ENCODE data around the gene SLITRK5. TPM values are rescaled to one million over a fixed set of nuclear protein-coding genes. Genes with fewer than 3 reads are reported as not detected.

Gene SLITRK5
- total and polyA plus RNA-seq, 4 donors, result under 0.01 TPM; not detected in 1

GRCh38 chr13:87680298-87680697 is 9.1 kb downstream of the SLITRK5 start:
- TF ChIP-seq NR2F2 (IDR thresholded peaks at IDR 0.05), result no peak
- Histone ChIP-seq H3K9ac (ENCODE audit: low read depth in 1 of 2, low read length in 2 of 2) (no peak overlapping the region), H3K27me3 (ENCODE audit: control insufficient read depth in 4 of 4, insufficient read depth in 4 of 4, low read length in 3 of 4) (peaks cover 0 to 26% (median 7%) of the 10 kb centered on the region in 4 donors), H3K4me1 (ENCODE audit: control insufficient read depth in 4 of 4, insufficient read depth in 4 of 4, low read length in 3 of 4) (peaks cover 4 to 17% (median 12%) of the 10 kb centered on the region in 4 donors), H3K27ac (ENCODE audit: low read depth in 1 of 2, low read length in 2 of 2) (no peak overlapping the region), H3K9me3 (ENCODE audit: control insufficient read depth in 4 of 4, low read length in 3 of 4) (peaks cover 0 to 15% (median 0%) of the 10 kb centered on the region in 4 donors), H3K4me3 (ENCODE audit: low read depth in 1 of 3, low read length in 3 of 3) (no peak overlapping the region), H3K36me3 (ENCODE audit: control insufficient read depth in 4 of 4, insufficient read depth in 3 of 4, low read depth in 1 of 4, low read length in 3 of 4) (no peaks in the 10 kb centered on the region)
- no peak for DNase-seq (ENCODE audit: low spot score)
- WGBS, result 27% methylated on average over 1 of the region's 1 CpG

- no peak for DNase-seq (ENCODE audit: low spot score)
- Histone ChIP-seq H3K4me1 (ENCODE audit: control insufficient read depth in 4 of 4, insufficient read depth in 4 of 4, low read length in 3 of 4) (no peaks in the 10 kb centered on the region), H3K4me3 (ENCODE audit: low read depth in 1 of 3, low read length in 3 of 3) (no peak overlapping the region), H3K27ac (ENCODE audit: low read depth in 1 of 2, low read length in 2 of 2) (no peak overlapping the region), H3K36me3 (ENCODE audit: control insufficient read depth in 4 of 4, insufficient read depth in 3 of 4, low read depth in 1 of 4, low read length in 3 of 4) (no peaks in the 10 kb centered on the region), H3K27me3 (ENCODE audit: control insufficient read depth in 4 of 4, insufficient read depth in 4 of 4, low read length in 3 of 4) (no peaks in the 10 kb centered on the region), H3K9me3 (ENCODE audit: control insufficient read depth in 4 of 4, low read length in 3 of 4) (no peaks in the 10 kb centered on the region), H3K9ac (ENCODE audit: low read depth in 1 of 2, low read length in 2 of 2) (no peak overlapping the region)
- WGBS, result 59% methylated on average over 2 of the region's 2 CpGs
- TF ChIP-seq TAF1 (conservative IDR thresholded peaks at IDR 0.05), result no peak
- no peak for TF ChIP-seq RXRA (IDR thresholded peaks at IDR 0.05)
- TF ChIP-seq HNF4A (conservative IDR thresholded peaks at IDR 0.05), result no peak
- no peak for TF ChIP-seq MAX (IDR thresholded peaks at IDR 0.05)
- no peak for TF ChIP-seq SP1 (IDR thresholded peaks at IDR 0.05)
- TF ChIP-seq EGR1 (IDR thresholded peaks at IDR 0.05; ENCODE audit: low read depth in 2 of 2), result no peak
- TF ChIP-seq YY1 (IDR thresholded peaks at IDR 0.05), result no peak
- TF ChIP-seq ZBTB33 (IDR thresholded peaks at IDR 0.05), result no peak
- TF ChIP-seq GABPA (IDR thresholded peaks at IDR 0.05 in 1 of 2, conservative IDR thresholded peaks at IDR 0.05 in 1 of 2), result no peak
- TF ChIP-seq CTCF (IDR thresholded peaks at IDR 0.05; ENCODE audit: low read depth, low read length, missing input control), result no peak
- no peak for TF ChIP-seq RAD21 (IDR thresholded peaks at IDR 0.05)
- no peak for TF ChIP-seq FOXA1 (IDR thresholded peaks at IDR 0.05)
- TF ChIP-seq FOXA2 (IDR thresholded peaks at IDR 0.05), result no peak
- TF ChIP-seq NR2F2 (IDR thresholded peaks at IDR 0.05), result no peak
- TF ChIP-seq REST (IDR thresholded peaks at IDR 0.05), result no peak
- TF ChIP-seq JUND (IDR thresholded peaks at IDR 0.05), result no peak
- no peak for TF ChIP-seq HNF4G (IDR thresholded peaks at IDR 0.05)
- no peak for TF ChIP-seq ATF3 (IDR thresholded peaks at IDR 0.05)
Measured at GRCh38 chr13:87684850-87685742, 13.9 kb downstream of the SLITRK5 start.

Data from liver (tissue), 9 donors.